Measurements from ENCODE around the gene MPP1.

The MPP1 gene

GRCh38 chrX:154812341-154813101 is 7.2 kb upstream of the MPP1 start:
- no peak for DNase-seq (ENCODE audit: low spot score)

DNA sequence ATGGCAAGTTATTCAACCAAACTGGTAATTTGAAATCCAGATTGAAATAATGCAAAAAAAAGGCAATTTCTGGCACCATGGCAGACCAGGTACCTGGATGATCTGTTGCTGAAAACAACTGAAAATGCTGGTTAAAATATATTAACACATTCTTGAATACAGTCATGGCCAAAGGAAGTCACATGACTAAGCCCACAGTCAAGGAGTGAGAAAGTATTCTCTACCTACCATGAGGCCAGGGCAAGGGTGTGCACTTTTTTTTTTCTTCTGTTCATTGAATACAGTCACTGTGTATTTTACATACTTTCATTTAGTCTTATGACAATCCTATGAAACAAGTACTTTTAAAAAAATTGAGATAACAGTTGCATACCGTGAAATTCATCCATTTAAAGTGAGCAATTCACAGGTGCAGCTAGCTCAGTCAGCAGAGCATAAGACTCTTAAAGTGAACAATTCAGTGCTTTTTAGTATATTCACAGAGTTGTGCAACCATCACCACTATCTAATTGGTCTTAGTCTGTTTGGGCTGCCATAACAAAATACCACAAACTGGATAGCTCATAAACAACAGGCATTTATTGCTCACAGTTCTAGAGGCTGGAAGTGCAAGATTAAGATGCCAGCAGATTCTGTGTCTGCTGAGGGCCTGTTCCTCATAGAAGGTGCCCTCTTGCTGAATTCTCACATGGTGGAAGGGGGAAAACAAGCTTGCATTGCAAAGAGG is 4.8 kb upstream of the MPP1 start:
- no peak for DNase-seq (ENCODE audit: low spot score)

DNA sequence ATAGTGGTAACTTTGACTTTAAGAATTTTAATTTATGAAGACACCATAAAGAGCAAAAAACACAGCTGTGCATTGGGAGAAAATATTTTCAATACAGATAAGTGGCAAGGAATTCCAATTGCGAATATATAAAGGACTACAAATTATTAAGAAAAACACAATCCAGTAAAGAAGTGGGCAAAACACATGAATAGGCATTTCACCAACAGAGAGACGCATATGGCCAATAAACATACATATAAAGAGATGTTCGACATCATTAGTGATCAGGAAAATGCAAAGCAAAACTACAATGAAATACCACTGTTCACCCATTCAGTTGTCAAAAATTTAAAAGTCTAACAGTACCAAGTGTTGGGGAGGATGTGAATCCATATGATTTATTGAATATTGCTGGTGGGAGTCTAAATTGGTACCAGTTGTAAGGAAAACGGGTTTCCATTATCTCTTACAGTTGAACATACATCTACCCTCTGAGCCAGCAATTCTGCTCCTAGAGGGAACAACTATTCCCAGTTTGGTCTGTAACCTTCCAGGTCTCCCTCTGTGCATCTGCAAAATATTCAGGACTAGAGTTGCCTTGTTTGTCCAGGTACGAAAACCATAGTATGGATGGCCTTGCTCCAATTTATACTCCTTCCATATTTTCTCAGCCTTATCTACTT is 1.7 kb upstream of the MPP1 start:
- no peak for DNase-seq (ENCODE audit: low spot score)

DNA sequence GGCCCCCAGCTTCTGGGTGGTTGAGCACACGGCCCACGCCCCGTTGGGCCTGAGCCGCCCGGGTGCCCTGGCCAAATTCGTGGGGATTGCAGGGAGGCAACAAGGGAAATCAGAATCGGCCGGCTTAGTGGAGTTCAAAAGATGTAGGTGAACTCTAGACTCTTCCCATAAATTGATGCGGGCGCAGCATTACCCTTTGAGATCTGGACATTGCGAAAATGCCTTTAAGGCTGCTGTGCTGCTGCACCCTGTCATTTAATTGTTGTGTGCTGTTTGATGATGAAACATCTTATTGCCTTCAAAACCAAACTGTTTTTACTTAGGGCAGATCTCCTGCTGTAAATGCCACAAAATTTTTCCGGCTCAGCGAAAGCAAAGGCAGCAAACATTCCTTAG is 409 bp upstream of the MPP1 start:
- no peak for DNase-seq (ENCODE audit: low spot score)

- DNase-seq (ENCODE audit: low spot score), result no peak
These were observed 876 bp downstream of the MPP1 start for GRCh38 chrX:154804261-154804956.

- DNase-seq (ENCODE audit: low spot score), result no peak
These were observed 2.3 kb downstream of the MPP1 start for GRCh38 chrX:154802947-154803346.

DNA sequence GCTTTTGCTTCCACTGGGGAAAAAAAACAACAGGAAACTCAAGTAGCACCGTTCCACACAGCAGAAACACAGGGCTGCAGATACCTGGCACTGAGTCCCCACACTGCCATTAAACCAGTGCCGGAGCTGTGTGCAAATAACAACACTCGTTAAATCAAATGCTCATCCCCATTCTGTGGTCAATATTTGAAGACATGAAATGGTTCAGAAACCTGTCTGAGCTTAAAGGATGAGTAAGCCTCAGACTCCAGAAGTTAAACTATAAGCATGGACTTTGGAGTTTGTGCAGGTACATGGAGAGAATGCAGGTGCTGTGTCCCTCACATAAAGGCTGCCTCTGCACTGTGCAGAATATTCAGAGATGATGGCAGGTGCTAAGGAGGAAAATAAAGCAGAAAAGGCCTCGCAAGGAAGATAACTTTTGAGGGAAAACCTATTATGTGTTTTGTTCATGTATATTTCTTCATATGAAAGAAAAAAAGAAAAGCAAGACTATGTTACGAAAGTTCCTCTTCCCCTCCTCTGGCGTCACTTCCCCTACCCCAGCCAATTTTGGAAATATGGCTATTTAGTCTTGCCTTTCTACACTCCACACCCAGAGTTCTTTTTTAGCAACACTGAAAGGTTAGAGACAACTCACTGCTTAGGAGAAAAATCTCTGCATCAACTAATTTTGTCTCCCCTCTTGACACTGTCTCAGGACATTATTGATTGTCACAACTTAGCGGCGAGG is 4.6 kb downstream of the MPP1 start:
- DNase-seq (ENCODE audit: low spot score), result no peak

- DNase-seq (ENCODE audit: low spot score), result peak; percentile 26
These were observed 5.5 kb downstream of the MPP1 start for GRCh38 chrX:154799556-154800348.

DNA sequence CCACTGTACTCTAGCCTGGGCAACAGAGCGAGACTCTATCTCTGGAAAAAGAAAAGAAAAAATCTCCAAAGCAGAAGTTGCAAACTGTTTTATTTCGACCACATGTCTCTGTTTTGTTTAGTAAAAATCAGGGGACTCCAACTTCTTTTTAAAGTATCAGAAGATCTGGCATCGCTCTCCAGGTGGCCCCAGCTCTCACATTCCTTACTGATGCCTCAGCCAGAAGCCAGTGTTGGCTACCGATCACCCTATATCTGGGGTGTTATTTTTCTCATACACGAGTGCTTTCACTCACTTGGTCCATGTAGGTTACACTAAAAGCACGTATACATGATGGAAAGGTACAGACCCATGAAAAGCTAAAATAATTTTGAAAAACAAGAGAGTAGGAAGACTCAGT is 8.3 kb downstream of the MPP1 start:
- no peak for DNase-seq (ENCODE audit: low spot score)

GRCh38 chrX:154795016-154795415 is 10.3 kb downstream of the MPP1 start:
- no peak for DNase-seq (ENCODE audit: low spot score)

GRCh38 chrX:154793084-154793795 is 12.0 kb downstream of the MPP1 start:
- no peak for DNase-seq (ENCODE audit: low spot score)

GRCh38 chrX:154791939-154792338 is 13.3 kb downstream of the MPP1 start:
- DNase-seq (ENCODE audit: low spot score), result no peak

- no peak for DNase-seq (ENCODE audit: low spot score)
These were observed 13.8 kb downstream of the MPP1 start for GRCh38 chrX:154791467-154791866.

DNA sequence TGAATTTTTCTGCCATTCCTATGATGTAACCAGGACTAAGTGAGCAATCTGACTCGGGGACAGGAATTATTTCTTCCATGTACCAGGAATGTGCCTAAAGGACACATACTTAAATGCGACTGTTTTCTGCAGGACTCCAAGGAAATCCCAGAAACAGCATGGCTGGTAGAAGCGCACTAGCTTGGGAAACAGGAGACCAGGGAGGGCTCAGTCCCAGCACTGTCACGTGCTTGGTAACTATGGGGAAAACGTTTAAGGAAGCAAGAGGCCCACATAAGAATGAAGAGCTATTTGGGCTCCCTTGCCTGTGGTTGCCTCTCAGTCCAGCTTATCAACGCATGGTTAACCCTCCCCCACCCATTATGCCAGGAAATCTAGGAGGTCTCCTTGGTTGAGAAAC is 19.6 kb downstream of the MPP1 start:
- no peak for DNase-seq (ENCODE audit: low spot score)

DNA sequence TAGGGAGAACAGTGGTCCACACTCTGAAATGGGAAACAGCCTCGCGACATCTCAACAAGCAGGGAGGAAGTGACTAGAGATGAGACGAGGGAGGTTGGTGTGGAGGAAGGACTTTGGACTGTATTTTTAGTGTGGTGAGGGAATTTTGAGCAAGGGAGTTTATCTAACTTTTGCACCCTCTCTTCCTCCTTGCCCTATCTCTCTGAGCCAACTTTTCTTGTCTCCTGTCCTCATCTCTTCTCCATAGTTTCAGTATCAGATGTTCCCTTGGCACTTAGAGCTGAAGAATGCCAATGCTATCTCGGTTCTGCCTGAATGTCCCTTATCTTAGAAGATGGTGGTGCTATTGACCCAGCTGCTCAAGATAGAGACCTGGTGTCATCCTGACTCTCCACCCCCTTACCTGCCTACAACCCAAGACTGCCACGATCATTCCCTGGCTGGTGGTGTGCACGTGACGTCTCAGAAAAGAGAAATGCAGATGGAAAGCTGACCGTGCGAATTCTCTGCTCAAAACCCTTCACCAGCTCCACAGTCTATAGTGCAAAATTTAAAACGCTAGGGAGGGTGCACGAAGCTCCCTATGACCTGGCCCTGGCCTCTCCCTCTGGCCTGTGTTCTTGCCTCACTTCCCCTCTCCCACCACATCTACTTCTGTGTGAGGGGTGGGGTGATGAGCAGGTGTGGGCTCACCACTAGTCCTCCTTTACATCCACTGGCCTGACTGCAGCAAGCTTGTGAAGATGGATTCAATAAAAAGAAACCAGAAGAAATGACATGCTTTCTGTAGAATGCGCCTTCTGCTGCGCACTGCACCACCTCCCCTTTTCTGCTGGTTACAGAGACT is 20.9 kb downstream of the MPP1 start:
- DNase-seq (ENCODE audit: low spot score), result no peak

DNA sequence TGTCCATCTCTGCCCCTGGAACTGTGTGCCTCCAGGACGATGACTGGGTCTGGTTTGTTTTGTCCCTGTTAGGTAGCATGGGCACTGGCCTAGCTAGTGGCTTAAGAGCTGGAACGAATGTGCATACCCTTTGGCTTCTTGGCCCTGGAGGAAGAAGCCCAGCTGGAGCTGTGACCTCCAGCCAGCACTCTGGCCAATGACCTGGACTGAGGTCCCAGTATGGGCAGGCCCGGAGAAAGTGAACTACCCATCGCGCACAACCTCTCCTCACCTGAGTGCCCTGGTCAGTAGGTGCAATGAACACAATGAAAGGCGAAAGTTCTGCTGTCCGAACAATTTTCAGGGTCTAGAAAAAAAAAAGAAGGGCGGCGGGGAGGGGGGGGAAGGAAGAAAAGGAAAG is 24.3 kb downstream of the MPP1 start:
- no peak for DNase-seq (ENCODE audit: low spot score)

DNA sequence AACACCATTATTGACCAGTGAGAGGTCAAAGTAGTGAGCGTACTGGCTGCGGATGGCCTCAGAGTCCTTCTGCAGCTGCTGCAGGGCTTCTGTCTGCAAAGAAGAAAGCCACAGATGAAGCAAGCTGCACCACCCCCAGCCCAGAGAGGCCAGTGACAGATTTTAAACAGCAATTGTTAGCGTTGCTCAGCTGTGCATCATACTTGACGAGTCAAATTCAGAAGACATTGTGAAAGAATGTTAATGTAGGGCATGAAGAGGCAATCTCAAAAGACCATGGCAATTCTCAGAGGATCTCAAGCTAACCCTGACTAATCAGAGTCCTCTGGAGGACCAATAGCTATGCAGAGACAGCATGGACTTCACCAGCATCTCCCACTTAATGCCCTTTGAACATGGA is 26.0 kb downstream of the MPP1 start:
- DNase-seq (ENCODE audit: low spot score), result no peak

- DNase-seq (ENCODE audit: low spot score), result no peak
These were observed 28.5 kb downstream of the MPP1 start for GRCh38 chrX:154776753-154777152.

Measured in iPS-NIHi11 (cell line).